ENCODE measurements around the gene MARK2.

Gene MARK2

GRCh38 chr11:63831326-63831725 lies 7.6 kb upstream of the MARK2 start:
- H3K79me2 ChIP-seq (ENCODE audit: control insufficient read depth, low read length): no peaks in the 10 kb centered on the region
- H3F3A ChIP-seq (ENCODE audit: control insufficient read depth, insufficient read depth): peaks cover 4% of the 10 kb centered on the region; the same call in 1 of the 2 replicates
- no peak for TF ChIP-seq EZH2phosphoT487 (IDR thresholded peaks at IDR 0.05; ENCODE audit: borderline replicate concordance, low read length)
- no peak for TF ChIP-seq CTCF (IDR thresholded peaks at IDR 0.05; ENCODE audit: low read depth, low read length, poor library complexity, severe bottlenecking)
- H3K9me3 ChIP-seq (ENCODE audit: control insufficient read depth, insufficient read depth, low read length): no peaks in the 10 kb centered on the region
- no peaks in the 10 kb centered on the region for H3K27me3 ChIP-seq (ENCODE audit: control insufficient read depth, low read length)
- peaks cover 11% of the 10 kb centered on the region for H3K36me3 ChIP-seq (ENCODE audit: control insufficient read depth, low read length)
- H3K4me1 ChIP-seq (ENCODE audit: control insufficient read depth, low read length): peaks cover 8% of the 10 kb centered on the region
- H4K20me1 ChIP-seq (ENCODE audit: control insufficient read depth, insufficient read depth, low read depth, low read length): no peaks in the 10 kb centered on the region
- H3K4me3 ChIP-seq (ENCODE audit: low read length): no peak overlapping the region
- no peak overlapping the region for H3K27ac ChIP-seq (ENCODE audit: low read depth, low read length)
- H3K4me2 ChIP-seq (ENCODE audit: low read length): no peak overlapping the region
- no peaks in the 10 kb centered on the region for H3K9me2 ChIP-seq (replicated peaks; ENCODE audit: control insufficient read depth, low read length)

- no peak overlapping the region; the same call in 1 of the 2 replicates for H3K4me2 ChIP-seq (ENCODE audit: low read length)
- no peaks in the 10 kb centered on the region for H3K9me2 ChIP-seq (replicated peaks; ENCODE audit: control insufficient read depth, low read length)
Measured at GRCh38 chr11:63832336-63832735, 6.6 kb upstream of the MARK2 start.

GRCh38 chr11:63833048-63833447 lies 5.9 kb upstream of the MARK2 start:
- Histone ChIP-seq H3K36me3 (ENCODE audit: control insufficient read depth, low read length) (peaks cover 5% of the 10 kb centered on the region), H3K4me1 (ENCODE audit: control insufficient read depth, low read length) (peaks cover 16% of the 10 kb centered on the region), H3F3A (ENCODE audit: control insufficient read depth, insufficient read depth) (peaks cover 6% of the 10 kb centered on the region), H3K9me2 (replicated peaks; ENCODE audit: control insufficient read depth, low read length) (no peaks in the 10 kb centered on the region), H3K79me2 (ENCODE audit: control insufficient read depth, low read length) (peaks cover 5% of the 10 kb centered on the region), H3K4me2 (ENCODE audit: low read length) (no peak overlapping the region), H3K4me3 (ENCODE audit: low read length) (no peak overlapping the region), H4K20me1 (ENCODE audit: control insufficient read depth, insufficient read depth, low read depth, low read length) (no peaks in the 10 kb centered on the region), H3K27ac (ENCODE audit: low read depth, low read length) (no peak overlapping the region), H3K9me3 (ENCODE audit: control insufficient read depth, insufficient read depth, low read length) (no peaks in the 10 kb centered on the region), H3K27me3 (ENCODE audit: control insufficient read depth, low read length) (no peaks in the 10 kb centered on the region)
- no peak for TF ChIP-seq EZH2phosphoT487 (IDR thresholded peaks at IDR 0.05; ENCODE audit: borderline replicate concordance, low read length)
- TF ChIP-seq CTCF (IDR thresholded peaks at IDR 0.05; ENCODE audit: low read depth, low read length, poor library complexity, severe bottlenecking): no peak

More at GRCh38 chr11:63832336-63832735, 6.6 kb upstream of the MARK2 start:
- H3K27me3 ChIP-seq (ENCODE audit: control insufficient read depth, low read length): no peaks in the 10 kb centered on the region
- peaks cover 4% of the 10 kb centered on the region; the same call in 1 of the 2 replicates for H3F3A ChIP-seq (ENCODE audit: control insufficient read depth, insufficient read depth)
- no peak overlapping the region for H3K27ac ChIP-seq (ENCODE audit: low read depth, low read length)
- TF ChIP-seq CTCF (IDR thresholded peaks at IDR 0.05; ENCODE audit: low read depth, low read length, poor library complexity, severe bottlenecking) (no peak), EZH2phosphoT487 (IDR thresholded peaks at IDR 0.05; ENCODE audit: borderline replicate concordance, low read length) (no peak)
- no peaks in the 10 kb centered on the region for H3K9me3 ChIP-seq (ENCODE audit: control insufficient read depth, insufficient read depth, low read length)
- peaks cover 9% of the 10 kb centered on the region for H3K4me1 ChIP-seq (ENCODE audit: control insufficient read depth, low read length)
- H3K36me3 ChIP-seq (ENCODE audit: control insufficient read depth, low read length): peaks cover 1% of the 10 kb centered on the region; the same call in 1 of the 2 replicates
- no peaks in the 10 kb centered on the region for H4K20me1 ChIP-seq (ENCODE audit: control insufficient read depth, insufficient read depth, low read depth, low read length)
- H3K4me3 ChIP-seq (ENCODE audit: low read length): no peak overlapping the region
- H3K79me2 ChIP-seq (ENCODE audit: control insufficient read depth, low read length): no peaks in the 10 kb centered on the region

Data from DOHH2 (cell line).